ENCODE data around the gene ADRM1.

The ADRM1 gene

GRCh38 chr20:62323146-62323979, 20.6 kb downstream of the ADRM1 start:
- H3K27ac ChIP-seq: no peak overlapping the region
- TF ChIP-seq ZFX (IDR thresholded peaks at IDR 0.05): no peak

- H3K27ac ChIP-seq: no peak overlapping the region
- TF ChIP-seq CTCF (conservative IDR thresholded peaks at IDR 0.05) (no peak), ZFX (IDR thresholded peaks at IDR 0.05) (no peak)
Measured at GRCh38 chr20:62323980-62324906, 21.4 kb downstream of the ADRM1 start.

GRCh38 chr20:62325172-62325905, 22.5 kb downstream of the ADRM1 start:
- TF ChIP-seq CTCF (conservative IDR thresholded peaks at IDR 0.05): no peak
- no peak for TF ChIP-seq ZFX (IDR thresholded peaks at IDR 0.05)
- H3K27ac ChIP-seq: no peak overlapping the region

- TF ChIP-seq ZFX (IDR thresholded peaks at IDR 0.05) (no peak), CTCF (conservative IDR thresholded peaks at IDR 0.05) (no peak)
- H3K27ac ChIP-seq: no peak overlapping the region
Measured at GRCh38 chr20:62326559-62326958, 23.8 kb downstream of the ADRM1 start.

- TF ChIP-seq CTCF (conservative IDR thresholded peaks at IDR 0.05) (no peak), ZFX (IDR thresholded peaks at IDR 0.05) (no peak)
- no peak overlapping the region for H3K27ac ChIP-seq
Measured at GRCh38 chr20:62326959-62327725, 24.3 kb downstream of the ADRM1 start.

GRCh38 chr20:62327726-62328495, 25.1 kb downstream of the ADRM1 start:
- TF ChIP-seq CTCF (conservative IDR thresholded peaks at IDR 0.05) (no peak), ZFX (IDR thresholded peaks at IDR 0.05) (no peak)
- H3K27ac ChIP-seq: no peak overlapping the region
